ENCODE measurements around the gene STRN3.

DNA sequence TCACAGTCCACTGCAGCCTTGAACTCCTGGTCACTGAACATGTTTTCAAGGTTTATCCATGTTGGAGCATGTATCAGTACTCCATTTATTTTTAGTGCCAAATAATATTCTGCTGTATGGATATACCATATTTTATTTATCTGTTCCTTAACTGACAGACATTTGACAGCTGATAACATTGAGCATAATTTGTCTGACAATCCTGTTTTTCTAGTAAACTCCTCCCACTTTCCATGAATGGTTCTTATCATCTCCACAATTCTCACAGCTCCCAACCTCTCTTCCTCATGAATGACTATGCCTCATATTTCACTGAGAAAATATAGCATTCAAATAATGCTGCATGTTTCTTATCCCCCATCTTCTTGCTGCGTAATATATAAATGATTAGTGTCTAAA is 118.5 kb downstream of the STRN3 start:
- no peak for TF ChIP-seq POLR2A (IDR thresholded peaks at IDR 0.05; ENCODE audit: low read length)
- no peak for TF ChIP-seq GATA1 (IDR thresholded peaks at IDR 0.05; ENCODE audit: low read depth, low read length)

Measured in erythroblast (primary cell).